GM18907 (cell line): ENCODE results near the gene TTYH2.
"Not testable (repeated sequence)": the region's sequence is repeated elsewhere in the genome, so short reads cannot be mapped to it uniquely, and the experiment has no call there.

ENCODE experiments used
- ATAC-seq: cut with Tn5 transposase; IDR thresholded peaks from one replicate; pipeline ENCODE4 v1.9.1; 2021; ENCODE audit warnings: mild to moderate bottlenecking, moderate library complexity; ENCODE audit not compliant: unreplicated experiment

The TTYH2 gene, protein sequence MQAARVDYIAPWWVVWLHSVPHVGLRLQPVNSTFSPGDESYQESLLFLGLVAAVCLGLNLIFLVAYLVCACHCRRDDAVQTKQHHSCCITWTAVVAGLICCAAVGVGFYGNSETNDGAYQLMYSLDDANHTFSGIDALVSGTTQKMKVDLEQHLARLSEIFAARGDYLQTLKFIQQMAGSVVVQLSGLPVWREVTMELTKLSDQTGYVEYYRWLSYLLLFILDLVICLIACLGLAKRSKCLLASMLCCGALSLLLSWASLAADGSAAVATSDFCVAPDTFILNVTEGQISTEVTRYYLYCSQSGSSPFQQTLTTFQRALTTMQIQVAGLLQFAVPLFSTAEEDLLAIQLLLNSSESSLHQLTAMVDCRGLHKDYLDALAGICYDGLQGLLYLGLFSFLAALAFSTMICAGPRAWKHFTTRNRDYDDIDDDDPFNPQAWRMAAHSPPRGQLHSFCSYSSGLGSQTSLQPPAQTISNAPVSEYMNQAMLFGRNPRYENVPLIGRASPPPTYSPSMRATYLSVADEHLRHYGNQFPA

DNA sequence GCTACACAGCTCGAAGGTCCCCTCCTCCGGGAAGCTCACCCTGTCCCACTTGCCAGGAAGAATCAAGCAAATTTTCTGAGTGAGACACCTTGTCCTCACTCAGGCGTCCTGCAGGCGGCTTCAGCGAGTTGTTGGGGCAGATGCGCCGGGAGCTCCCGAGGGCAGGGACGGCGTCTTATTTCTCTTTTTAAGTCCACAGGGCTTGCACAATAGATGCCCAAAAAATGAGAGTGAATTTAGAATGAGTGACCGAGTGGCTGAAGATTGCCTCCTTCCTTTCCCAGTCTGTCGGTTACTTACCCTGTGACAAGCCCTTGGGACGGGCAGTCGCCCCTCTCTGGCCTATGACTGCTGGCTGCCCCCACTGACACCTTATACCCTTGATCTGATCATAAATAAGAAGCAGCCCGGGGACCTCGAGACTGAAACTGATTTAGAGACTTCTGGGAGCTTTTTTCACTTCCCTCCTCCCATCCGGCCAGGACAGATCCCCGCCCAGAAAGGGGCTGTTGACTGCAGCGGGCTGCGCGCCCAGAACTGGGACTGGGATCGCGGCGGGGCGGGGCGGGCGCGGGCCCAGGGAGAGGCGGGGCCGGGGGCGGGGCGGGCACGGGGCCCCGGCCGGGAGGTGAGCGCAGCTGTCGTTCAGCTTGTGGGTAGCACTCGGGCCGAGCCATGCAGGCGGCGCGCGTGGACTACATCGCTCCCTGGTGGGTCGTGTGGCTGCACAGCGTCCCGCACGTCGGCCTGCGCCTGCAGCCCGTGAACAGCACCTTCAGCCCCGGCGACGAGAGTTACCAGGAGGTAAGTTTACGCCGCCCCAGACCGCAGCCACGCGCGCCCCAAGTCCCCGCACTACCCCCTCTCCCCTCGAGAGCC lies at the start of gene TTYH2:
TSS of gene TTYH2 (plus strand) at position 659 of the 879 bp plus-strand sequence. CDS start at position 676, 17 bp downstream.
- ATAC-seq = peak; percentile 61

DNA sequence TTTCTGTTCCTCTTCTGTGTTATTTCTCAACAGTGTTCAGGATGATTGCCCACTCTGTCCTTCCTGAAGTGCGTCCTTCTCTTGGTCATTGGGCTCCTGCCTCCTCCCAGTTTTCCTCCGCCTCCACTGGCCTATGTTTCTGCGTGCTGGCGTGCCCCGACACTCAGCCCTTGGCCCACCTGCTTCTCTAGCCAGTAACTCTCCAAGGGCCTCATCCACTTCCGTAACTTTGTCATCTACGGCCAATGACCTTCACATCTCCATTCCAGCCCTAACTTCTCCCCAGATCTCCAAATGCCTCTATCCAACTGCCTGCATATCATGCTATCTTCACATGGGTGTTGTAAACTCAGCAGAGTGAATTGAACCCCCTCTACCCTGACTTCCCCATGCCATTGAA lies 49.5 kb upstream of the TTYH2 start:
- ATAC-seq = no peak

DNA sequence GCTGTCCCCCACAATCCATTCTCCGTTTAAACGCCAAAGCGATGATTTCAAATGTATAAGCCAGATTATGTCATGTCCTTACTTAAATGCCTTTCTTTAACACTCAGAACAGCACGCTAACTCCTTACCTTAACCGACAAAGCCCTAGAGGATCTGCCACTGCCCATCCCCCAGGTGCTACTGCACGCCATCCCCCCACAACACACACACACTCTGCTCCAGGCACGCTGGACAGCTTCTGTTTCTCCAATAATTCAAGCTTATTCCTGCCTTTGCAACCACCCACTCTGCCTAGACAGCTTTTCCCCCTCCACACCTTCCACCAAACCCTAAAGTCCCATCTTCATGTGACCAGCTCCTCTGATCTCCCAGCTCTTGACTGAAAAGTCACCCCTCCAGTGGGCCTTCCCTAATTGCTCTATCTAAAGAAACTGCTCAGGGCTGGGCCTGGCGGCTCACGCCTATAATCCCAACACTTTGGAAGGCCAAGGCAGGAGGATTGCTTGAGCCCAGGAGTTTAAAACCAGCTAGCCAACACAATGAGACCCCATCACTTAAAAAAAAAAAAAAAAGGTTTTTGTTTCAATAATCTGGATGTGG lies 48.8 kb upstream of the TTYH2 start:
- ATAC-seq = no peak

DNA sequence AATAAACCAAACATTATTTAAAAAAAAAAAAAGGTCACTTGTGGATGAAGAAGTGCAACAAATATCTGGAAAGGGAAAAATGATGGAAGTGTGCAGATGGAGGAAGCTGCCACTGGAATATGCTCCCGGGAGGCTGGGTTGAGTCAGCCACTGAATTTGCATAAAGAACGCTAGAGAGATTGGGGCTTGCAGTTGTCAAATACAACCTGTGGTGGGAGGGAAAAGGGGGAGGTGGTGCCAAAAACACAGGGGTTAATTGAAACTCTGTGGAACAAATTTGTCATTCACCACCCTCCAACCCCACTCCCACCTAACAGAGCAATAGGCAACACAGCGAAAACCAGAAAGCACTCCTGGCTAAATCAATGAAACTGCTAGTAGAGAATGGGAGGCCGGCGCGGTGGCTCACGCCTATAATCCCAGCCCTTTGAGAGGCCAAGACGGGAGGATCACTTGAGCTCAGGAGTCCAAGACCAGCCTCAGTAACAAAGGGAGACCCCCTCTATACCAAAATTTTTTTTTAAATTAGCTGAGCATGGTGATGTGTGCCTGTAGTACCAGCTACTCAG lies 47.5 kb upstream of the TTYH2 start:
- no peak for ATAC-seq

DNA sequence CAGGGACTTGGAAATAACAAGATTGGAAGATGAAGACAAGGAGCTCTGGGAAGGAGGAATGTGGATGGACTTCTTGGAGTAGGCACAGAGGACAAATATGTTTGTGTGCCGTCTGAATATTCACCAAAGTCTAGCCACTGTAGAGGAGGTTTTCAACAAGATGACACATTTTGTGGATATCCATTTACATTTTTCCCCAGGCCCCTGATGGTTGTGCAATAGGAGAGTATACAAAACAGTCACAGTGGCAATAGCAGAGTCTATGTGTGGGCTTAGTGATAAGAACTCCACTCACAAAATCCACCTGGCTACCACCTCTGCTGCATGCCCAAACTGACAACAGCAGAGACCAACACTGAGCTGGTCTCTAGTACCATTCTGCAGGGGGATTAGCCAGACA lies 42.4 kb upstream of the TTYH2 start:
- no peak for ATAC-seq

DNA sequence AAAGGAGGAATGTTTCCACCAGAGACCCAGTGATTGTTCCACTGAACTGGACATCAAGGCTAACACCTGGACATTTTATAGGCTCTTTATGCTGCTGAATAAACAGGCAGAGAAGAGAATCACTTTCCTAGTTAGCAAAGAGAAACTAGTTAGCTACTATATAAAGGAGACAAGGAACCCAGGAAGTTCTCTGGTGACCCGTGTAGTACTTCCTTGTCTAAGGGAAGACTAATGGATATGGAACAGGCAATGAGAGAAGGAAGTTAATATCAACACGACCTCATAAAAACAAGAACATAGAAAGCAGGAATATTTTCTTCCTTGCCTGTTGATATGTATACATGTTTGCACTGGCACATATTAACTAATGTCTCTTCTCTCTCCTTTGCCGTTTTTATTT lies 40.7 kb upstream of the TTYH2 start:
- no peak for ATAC-seq

DNA sequence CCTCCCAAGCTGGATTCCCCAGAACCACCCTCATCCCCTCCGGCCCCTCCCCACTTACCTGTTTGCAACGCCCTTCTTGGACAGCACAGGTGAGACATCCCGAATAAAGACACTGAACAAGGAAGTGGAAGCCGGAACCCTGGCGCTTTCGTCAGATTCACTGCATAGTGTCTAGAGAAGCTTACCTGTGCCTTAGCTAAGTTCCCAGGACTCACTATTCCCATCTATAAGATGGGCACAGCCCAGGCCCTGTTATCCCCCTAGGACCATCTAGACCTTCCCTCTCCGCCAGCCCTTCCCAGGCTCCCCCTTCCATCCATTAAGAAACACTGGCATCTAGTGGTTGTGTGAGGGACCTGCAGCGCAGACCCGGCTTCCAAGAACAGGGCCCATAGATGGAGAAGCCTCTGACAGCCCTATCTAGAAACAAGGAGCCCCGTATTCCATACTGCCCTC lies 36.8 kb upstream of the TTYH2 start:
- ATAC-seq = no peak

DNA sequence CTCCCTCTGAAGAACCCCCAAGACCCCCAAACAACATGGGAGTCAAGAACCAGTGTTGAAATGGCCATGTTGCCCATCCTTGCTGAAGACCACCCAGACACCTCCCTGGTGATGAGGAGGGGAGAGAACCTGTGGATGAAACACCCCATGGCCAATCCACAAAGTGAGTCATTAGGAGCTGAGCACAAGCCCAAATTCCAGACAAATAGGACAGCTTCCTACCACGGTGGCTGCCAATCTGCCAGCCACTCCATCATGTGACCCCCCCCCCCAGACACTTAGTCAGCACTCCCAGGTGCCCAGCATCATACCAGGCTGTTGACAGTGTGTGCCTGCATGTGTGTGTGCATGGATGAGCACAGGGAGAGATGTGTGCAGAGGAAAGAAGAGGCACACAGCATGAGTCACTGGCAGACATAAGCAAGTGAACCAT lies 36.3 kb upstream of the TTYH2 start:
- no peak for ATAC-seq

DNA sequence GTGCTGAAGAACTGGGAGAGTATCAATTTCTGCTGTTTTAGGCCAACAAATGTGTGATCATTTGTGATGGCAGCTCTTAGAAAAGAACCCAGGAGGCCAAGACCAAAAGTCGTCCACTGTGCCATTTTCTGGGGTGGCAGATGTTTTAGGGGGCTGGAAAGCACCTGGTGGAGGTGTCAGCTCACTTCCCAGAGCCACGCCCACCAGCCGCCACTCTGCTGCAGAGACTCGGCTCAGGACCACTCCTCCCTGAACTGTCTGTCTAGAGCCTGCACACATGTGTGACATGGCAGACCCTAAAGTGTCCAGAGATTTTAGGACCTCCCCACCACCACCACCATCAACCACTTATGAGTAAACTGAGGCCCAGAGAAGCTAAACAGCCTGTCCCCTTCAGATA lies 33.8 kb upstream of the TTYH2 start:
- ATAC-seq = no peak

DNA sequence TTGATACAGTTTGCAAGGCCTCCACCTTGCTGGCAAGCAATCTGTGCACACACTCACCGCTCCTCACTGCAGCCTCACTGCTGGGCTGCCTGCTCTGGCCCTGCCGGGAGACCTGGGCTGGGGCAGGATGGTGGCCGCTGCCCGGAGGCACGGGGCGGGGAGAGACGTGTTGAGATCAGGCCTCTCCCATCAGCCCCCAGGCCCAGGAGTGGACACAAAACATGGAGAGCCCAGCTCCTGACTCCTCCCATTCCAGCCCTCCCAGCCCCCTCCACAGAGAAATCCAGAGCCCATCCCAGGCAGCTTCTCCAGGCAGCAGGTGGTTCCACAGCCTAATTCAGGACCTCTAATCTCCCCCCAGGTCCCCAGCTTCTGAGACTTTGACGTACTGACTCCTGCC lies 33.0 kb upstream of the TTYH2 start:
- ATAC-seq = no peak

DNA sequence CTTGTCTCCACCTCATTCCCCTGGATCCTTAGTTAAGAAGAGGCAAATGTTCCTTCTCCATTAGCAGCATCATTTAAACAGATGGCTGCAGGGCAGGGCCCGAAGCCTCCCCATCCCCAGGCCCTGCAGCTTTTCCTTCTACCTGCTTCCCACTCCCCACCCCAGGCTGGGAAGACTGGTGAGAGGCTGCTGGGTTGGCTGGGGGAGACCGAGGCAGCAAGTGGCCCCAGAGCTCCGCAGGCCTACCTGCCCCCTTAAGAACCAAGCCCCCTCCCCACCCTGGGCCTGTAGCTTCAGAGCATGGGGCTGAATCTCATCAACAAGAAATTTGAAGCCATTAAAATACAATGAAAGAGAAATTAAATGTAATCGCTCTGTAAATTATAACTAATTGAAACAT lies 32.0 kb upstream of the TTYH2 start:
- ATAC-seq = no peak

DNA sequence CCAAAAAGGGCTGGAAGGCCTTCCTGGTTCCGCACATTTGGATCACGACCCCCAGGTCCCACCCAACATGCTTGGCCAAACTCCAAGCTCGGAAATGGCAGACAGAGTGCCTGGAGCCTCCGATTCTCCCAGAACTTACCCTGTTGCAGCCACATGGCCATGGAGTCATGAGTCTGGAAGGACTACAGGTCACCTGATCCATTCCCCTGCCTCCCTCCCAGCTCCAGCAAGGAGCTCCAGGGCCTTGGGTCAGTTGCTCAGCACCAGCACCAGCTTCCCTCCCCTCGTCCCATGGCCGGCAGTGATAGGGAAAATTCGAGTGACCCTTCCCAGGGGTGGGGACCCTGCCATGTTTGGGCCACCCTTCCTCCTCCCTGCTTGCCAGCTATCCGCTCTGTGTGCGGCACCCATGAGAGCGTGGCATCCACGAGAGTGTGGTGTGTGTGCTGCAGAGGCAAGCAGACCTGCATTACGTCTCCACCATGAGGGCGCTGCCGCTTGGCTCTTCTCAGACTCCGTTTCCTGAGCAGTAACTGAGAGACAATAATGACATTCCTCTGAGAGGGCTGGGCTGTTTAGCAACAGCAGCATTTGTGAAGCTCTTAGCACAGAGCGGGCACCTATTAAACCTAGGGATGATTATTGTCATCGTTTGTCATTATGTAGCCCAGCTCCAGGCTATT lies 31.2 kb upstream of the TTYH2 start:
- ATAC-seq = no peak

DNA sequence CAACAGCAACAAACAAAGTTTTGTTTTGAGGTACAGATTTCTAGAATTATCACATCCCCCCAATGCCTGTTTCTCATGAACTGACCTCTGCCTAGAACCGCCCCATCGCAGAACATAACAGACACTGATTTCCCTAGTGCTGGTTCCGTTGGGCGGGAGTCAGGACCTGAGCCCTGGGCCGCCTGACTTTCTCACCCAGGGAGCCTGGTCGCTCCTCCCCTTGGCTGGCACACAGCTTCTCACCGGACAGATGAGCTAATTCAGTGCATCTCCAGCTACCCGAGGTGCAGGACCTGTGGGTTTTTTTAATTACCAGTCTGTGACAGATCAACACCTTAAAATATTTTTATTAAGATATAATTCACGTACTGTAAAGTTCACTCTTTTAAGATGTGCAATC lies 30.0 kb upstream of the TTYH2 start:
- ATAC-seq = no peak

DNA sequence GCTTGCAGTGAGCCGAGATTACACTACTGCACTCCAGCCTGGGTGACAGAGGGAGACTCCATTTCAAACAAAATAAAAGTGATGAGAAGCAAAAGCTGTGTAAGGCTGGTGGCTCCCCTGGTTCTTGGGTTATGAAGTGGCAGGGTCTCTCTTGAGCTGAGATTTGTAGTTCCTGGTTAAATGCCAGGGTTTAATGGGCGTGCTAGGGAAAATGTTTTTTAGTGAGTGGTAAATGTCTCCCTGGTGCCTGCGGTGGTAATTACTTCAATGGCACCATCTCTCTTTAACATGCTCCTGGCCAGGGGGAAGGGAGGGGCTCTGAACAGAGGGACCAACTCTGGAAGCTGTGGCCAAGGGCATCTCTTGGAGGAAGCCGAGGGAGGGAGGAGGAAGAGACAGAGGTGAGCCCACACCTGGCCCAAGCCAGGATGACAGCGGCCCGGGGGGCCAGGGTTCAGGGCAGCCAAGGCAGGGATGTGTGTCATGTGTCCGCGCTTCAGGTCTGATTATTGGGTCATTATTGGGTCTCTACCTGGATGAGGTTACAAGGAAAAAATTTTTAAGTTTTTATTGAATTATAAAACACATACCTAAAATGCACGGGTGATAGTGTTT lies 27.7 kb upstream of the TTYH2 start:
- ATAC-seq = no peak

DNA sequence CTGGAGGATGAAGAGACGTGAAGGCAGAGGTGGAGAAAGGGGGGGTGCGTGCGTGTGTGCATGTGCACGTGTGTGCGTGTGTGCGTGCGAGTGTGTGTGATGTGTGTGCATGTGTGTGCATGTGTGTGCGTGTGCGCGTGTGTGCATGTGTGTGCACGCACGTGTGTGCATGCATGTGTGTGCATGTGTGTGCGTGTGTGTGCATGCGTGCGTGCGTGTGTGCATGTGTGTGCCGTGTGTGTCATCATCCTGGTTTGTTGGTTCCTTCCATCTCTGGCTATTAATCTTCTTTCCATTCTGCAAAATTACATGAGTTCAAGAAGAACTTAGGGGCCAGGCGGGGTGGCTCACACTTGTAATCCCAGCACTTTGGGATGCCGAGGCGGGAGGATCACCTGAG lies 26.9 kb upstream of the TTYH2 start:
- no peak for ATAC-seq

DNA sequence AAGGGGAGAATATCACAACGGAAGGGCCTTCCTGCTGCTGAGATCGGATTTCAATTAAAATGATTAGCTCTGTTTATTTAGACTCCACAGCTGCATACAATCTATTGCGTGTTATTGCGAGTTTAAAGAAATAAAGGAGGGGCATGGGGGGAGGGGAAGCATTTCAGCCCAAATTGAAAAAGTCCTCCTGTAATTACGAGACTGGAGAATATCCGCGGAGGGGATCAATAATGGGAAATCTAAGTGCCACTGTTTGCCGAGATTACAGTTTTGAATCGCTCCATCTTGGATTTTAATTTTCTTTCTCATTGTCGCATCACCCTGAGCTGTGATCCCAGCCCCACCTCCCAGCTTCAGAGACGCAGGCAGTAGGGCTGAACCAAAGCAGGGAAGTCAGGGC lies 25.6 kb upstream of the TTYH2 start:
- no peak for ATAC-seq

DNA sequence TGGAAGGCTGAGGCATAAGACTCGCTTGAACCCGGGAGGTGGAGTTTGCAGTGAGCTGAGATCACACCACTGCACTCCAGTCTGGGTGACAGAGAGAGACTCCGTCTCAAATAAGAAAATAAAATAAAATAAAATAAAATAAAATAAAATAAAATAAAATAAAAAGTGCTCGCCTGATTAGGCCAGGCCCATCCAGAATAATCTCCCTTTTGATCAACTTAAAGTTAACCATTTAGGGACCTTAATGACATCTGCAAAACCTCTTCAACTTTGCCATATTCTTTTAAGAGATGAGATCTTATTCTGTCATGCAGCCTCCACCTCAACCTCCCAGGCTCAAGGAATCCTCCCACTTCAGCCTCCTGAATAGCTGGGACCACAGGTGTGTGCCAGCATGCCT lies 24.7 kb upstream of the TTYH2 start:
- ATAC-seq = not testable (repeated sequence)

DNA sequence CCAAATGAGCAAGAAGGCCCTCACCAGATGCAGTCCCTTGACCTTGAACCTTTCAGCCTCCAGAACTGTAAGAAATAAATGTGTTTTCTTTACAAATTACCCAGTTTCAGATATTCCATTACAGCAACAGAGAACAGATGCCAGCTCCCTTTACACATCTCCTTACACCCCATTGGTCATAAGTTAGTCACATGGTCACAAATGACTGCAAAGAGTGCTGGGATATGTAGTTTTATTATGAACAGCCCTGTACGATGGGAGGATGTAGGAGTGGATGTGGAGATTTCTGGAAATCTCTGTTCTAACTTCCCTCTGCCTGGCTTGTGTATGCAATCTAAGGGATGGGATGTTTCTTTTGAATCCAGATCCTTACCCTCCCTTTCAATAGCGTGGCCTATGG lies 23.2 kb upstream of the TTYH2 start:
- ATAC-seq = peak; percentile 41

DNA sequence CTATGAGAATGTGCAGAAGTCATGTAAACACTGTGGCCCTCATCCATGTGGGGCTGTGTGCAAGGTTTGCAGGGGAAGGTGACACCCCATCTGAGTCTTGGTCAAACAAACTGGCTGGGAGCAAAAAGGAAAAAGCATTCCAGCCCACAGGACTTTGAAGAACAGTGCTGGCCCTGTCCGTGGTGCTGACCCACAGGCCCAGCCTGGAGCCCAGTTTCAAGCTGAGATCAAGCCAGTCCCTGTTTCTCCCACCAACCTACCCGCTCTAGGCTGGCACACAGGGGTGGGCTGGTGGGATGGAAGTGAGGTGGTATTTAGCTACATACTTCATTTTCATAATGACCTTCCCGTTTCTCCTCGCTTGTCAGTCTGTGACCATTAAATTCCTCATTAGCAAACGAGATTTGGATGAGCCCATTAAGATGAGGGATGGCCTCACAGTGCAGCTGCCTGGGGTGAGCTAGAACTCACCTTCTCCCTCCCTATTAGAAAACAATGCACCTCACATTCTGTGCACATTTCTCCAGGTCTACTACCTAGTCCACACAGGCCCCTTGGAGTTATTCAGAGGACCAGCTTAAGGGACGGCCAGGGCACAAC lies 22.5 kb upstream of the TTYH2 start:
- ATAC-seq = no peak
